ENCODE data around the gene GRID1.

GRID1 gene

DNA sequence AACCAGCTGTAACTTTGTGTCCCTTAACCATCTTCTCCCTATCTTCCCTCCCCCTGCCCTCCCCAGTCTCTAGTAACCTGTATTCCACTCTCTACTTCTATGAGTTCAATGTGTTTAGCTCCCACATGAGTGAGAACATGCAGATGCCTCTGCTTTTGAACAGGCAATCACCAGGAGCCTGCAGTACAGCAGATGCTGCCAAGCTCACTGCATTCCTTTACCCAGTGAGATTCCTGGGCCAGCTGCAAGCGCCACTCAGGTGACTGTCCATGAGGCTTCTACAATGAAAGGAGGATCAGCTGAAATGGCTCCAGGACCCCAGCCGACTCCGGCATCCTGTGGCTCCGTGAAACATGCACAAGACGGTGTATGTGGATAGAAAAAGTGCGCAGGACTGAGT lies 15.7 kb downstream of the GRID1 start:
- DNase-seq, result no peak

DNA sequence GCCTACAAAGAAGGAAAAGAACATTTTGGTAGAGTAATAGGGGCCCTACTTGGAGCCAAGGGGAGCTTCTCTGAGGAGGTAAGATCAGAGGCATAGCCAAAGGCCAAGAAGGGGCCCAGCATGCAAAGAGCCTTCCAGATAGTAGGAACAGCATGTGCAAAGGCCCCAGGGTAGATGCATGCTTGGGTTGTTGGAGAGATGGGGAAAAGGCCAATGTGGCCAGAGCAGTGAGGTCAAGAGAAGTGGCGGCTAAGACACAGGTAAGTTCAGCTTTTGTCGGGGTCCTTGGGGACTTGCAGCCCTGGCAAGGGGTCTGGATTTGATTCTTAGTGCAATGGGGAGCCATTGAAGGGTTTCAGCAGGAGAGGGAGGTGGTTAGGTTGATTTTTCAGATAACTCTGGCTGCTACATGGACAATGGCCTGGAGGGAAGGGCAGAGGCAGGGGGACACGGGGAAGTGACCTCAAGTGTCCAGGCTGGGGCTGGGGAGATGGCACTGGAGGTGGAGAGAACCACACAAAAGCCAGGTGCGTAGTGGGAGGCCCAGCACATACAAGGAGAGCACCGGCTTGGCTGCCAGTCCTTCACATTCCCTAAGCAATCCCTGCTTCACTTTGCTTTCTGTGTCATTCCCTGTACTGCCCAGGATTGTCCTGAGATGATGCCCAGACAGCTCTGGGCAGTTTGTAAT lies 16.5 kb downstream of the GRID1 start:
- no peak for DNase-seq

DNA sequence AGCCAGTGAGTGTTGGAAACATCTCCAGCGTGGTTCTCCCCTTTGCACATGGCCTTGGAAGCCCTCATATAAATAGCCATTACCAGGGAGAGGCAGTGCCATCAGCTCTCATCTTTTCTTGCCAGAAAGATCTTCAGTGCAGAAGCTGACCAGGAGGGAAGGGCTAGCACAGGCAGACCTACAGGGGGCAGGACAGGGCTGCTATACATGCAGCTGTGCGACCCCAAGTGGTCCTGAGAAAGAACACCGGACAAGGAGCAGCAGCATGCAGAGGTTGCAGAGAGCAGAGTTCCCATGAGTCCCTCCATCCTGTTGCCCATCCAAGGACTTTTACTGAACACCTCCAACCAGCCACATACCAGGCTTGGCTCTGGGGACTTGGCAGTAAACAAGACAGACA lies 17.1 kb downstream of the GRID1 start:
- no peak for DNase-seq

DNA sequence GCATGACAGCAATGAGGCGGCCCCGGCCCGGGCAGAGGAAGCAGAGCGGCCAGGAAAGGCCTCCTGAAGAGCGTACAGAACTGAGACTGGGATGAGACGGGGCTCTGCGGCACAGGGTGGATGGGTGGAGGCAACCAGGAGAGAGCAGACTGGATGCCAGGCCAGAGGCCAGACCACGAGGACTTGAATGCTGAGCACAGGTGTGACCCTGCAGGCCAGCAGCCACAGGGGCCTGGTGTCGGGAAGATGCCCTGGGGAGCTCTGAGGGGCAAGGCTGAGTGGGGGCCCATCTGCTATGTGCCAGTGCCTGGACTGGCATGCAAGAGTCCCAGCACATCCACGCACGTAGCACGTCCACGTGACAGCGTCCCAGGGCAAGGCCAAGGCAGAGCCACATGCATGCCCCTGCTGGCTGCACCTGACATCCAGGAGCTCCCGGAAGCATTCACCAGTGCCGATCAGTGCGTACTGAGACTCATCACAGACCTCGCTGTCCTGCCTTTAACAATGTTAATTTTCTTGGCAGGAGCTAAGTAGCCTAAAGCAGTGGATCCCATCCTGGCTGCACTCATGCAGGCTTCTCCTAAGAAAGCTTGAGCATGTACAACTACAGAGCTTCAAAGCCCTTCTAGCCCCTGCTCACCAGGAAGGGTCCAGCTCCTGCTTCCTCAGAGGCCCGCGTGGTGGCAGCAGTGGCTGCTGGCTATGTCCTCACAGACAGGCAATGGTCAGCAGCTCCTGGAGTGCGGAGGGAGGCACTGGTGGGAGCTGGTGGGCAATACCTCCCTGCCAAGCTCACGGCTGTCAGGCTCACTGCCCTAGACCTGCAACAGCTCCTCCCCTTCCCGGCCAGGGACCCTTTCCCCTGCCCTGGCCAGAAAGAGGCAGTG lies 18.0 kb downstream of the GRID1 start:
- DNase-seq, result no peak

DNA sequence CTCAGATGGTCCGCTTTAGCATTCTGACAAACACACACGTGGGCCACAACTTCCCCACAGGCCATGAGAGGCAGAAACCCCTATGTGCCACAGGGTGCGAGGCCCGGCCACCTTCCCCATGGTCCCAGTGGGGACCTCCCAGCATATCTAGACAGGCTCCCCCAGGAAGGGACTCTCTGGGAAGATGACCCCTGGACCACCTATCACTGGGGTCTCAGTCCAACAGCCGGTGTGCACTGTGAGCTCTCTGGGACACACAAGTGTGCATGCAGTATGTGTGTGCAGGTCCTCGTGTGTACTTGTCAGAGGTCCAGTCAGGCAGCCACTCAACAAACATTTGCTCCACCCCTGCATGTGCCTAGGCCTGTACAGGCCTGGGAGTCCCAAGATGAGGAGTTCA lies 18.7 kb downstream of the GRID1 start:
- DNase-seq, result no peak

GRCh38 chr10:86346799-86347665 lies 19.6 kb downstream of the GRID1 start:
- DNase-seq, result no peak

GRCh38 chr10:86345859-86346798 lies 20.5 kb downstream of the GRID1 start:
- no peak for DNase-seq

GRCh38 chr10:86345296-86345858 lies 21.2 kb downstream of the GRID1 start:
- DNase-seq, result no peak

DNA sequence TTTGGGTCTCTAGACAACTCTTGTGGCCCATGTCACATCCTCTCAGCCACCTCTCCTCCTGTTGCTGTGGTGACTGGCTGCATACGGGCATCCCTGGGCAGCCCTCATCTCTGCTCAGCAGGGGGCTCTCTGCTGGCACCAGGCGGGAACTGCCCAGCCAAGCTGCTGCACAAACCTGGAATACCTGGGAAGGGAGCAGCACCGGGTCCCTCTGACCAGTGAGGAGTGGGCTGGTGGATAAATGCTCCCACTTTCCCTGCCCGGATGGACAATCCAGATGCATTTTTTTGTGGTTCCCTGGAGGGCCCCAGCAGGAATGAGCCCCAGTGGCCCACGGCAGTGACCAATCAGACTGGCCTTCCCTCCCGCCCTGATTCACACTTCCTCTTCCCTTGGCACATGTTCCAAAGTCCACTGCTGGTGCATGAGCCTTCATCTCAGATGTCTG lies 21.9 kb downstream of the GRID1 start:
- no peak for DNase-seq

- no peak for DNase-seq
Measured at GRCh38 chr10:86344281-86344680, 22.3 kb downstream of the GRID1 start.

GRCh38 chr10:86343761-86344160 lies 22.8 kb downstream of the GRID1 start:
- DNase-seq, result no peak

- no peak for DNase-seq
Measured at GRCh38 chr10:86342111-86342863, 24.3 kb downstream of the GRID1 start.

- DNase-seq, result no peak
Measured at GRCh38 chr10:86341361-86341811, 25.2 kb downstream of the GRID1 start.

DNA sequence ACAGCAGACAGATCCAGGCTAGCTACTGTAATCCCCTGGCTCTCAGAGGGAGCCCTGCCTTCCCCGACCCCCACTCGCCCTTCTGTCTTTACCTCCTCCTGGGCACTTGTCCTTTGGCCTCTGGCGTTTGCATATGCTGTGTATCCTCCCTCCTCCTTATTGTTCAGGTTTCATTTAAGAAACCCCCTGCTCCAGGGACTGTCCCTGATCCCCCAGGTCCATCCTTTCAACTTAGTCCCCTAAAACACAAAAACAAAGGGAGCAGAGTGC lies 25.7 kb downstream of the GRID1 start:
- no peak for DNase-seq

GRCh38 chr10:86340176-86340990 lies 26.2 kb downstream of the GRID1 start:
- no peak for DNase-seq

GRCh38 chr10:86339226-86339865 lies 27.2 kb downstream of the GRID1 start:
- no peak for DNase-seq

DNA sequence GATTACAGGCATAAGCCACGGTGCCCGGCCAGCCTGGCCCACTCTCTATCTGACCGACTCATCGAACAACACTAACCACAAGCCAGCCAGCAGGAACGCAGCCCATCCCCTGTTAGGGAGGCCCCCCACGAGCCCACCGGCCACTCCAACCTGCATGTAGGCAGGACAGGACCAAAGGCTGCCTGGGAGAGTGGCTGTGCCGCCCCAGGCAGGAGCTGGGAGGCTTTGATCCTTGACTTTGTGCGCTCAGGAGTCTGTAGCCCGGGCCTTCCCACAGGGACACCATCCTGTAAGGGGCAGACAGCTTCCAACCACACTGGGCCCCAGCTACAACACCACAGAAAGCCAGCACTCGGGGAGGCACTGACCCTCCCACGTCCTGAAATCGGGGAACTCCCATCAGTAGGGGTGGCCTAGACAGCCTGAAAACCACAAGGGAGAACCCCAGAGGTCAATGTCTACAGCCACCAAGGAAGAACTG lies 29.4 kb downstream of the GRID1 start:
- DNase-seq, result no peak

DNA sequence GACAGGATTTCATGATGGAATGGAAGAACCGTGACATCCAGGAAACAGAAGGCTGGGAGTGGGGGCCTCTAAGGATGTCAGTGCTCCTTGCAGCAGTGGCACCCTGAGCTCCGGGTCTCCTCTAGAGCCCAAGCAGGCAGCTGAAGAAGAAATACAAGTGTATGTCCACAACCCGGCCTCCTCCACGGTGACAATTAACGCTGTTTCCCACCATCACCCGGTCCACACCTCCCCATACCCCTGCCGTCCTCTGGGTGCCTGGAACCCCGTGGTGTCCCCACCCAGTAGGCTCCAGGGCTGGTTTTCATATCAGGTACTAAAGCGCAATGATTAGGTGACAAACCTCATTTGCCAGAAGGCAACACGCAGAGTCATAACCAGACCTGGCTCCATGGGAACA lies 30.3 kb downstream of the GRID1 start:
- no peak for DNase-seq

DNA sequence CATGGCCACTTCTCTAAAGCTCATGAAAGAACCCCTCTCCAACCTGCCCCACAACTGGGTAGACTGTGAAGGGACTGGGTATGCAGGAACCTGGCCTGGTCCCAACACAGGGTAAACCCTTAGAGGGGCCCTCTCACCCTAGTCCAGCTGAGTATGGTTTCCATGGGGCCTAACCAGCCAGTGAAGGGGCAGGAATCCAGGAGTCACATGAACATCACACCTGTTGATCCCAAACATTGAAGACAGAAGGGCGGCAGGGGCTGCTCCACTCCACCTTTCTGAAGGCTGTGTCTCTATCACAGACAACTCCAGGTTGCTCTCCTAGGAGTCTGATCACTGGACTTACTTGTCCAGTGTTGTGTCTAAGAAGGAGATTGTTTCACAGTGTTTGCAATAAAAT lies 30.8 kb downstream of the GRID1 start:
- DNase-seq, result no peak

GRCh38 chr10:86335257-86335656 lies 31.3 kb downstream of the GRID1 start:
- no peak for DNase-seq
